ENCODE results near the gene ERN2.

The ERN2 gene

DNA sequence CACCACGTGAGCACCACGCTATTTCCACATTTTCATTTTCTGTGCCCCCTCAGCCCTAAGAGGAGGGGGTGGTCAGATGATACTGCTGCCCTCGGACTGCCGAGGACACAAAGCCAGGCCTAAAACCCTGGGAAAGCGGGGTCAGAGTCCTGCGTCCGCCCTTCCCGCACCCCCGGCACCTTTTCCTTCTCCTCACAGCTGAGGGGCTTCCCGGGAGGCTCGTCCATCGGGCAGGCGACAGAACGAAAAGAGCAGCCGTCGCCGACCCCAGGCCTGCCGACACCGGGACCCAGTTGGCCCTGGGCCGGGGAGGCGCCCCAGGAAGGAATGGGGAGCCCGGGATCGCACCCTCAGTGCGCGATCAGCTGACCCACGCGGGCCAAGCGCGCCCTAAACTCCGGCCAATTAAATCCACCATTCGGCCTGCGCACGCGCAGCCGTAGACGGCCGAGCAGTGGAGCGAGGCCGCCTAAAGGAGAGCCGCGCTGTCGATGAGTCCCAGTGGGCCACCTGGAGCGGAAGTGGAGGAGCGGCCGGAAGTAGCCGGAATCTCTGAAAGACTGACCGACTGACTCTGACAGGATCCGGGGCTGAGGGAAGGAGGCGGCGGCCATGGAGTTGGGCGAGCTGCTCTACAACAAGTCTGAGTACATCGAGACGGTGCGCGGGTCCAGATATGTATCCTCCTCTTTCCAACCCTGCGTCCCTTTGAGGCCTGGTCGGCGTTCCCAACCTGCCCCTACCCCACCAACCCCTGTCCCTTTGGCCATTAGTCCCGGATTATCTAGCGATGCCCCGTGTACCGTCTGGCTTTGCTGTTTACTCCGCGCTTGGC lies 71.9 kb downstream of the ERN2 start, which contains the start of the genes DCTN5 and PALB2:
DCTN5 (plus strand) TSS at position 536 of the 835 bp plus-strand sequence; CDS start at position 613, 77 bp downstream.
PALB2 (minus strand) TSS at position 380 of the 835 bp plus-strand sequence; CDS start at position 227, 153 bp downstream.
- peaks cover 17% of the 10 kb centered on the region for H3K79me1 ChIP-seq (replicated peaks; ENCODE audit: low read length, poor library complexity, severe bottlenecking)
- H3K36me3 ChIP-seq (ENCODE audit: control insufficient read depth in 1 of 2, insufficient read depth in 2 of 2, low read depth in 1 of 2, low read length in 2 of 2): peaks cover 20 to 48% of the 10 kb centered on the region in 2 experiments
- H3K4me2 ChIP-seq (ENCODE audit: low read length, poor library complexity, severe bottlenecking): peak within 1 kb of the TSS; percentile 80
- peak; percentile 96 for DNase-seq
- H3K9me3 ChIP-seq (ENCODE audit: control insufficient read depth, low read length): no peaks in the 10 kb centered on the region
- H2BK120ac ChIP-seq (ENCODE audit: low read depth, low read length): no peak within 1 kb of the TSS
- H4K8ac ChIP-seq (ENCODE audit: low read length): peak within 1 kb of the TSS; percentile 92
- H3K23ac ChIP-seq (ENCODE audit: low read length in 2 of 2): peak within 1 kb of the TSS in 1 of 2 experiments; percentile 10
- no peaks in the 10 kb centered on the region for H3K27me3 ChIP-seq (ENCODE audit: control insufficient read depth in 1 of 2, insufficient read depth in 1 of 2, low read length in 2 of 2)
- H2BK12ac ChIP-seq (ENCODE audit: low read length in 2 of 2): peak within 1 kb of the TSS in 1 of 2 experiments; percentile 10
- no peak within 1 kb of the TSS for H2BK15ac ChIP-seq (ENCODE audit: low read depth, poor library complexity, severe bottlenecking)
- H3K18ac ChIP-seq (ENCODE audit: low read depth in 1 of 2, low read length in 2 of 2): peak within 1 kb of the TSS; percentile 93 to 98
- H3K27ac ChIP-seq (ENCODE audit: low read length, poor library complexity, severe bottlenecking): peak within 1 kb of the TSS; percentile 57
- peaks cover 14% of the 10 kb centered on the region for H3K4me1 ChIP-seq (ENCODE audit: control insufficient read depth, insufficient read depth, low read depth, low read length)
- peak within 1 kb of the TSS; percentile 68 for H2AK5ac ChIP-seq (ENCODE audit: low read length, severe bottlenecking)
- H3K4me3 ChIP-seq (ENCODE audit: insufficient read depth in 1 of 2, low read depth in 1 of 2, low read length in 2 of 2): peak within 1 kb of the TSS; percentile 96 to 99
- WGBS: under 1% methylated on average over 58 of the region's 64 CpGs
- H2BK5ac ChIP-seq (ENCODE audit: low read depth, low read length, poor library complexity, severe bottlenecking): peak within 1 kb of the TSS; percentile 84
- peak within 1 kb of the TSS; percentile 43 for H2AFZ ChIP-seq (ENCODE audit: low read depth, low read length)
- H4K91ac ChIP-seq (ENCODE audit: low read length): peak within 1 kb of the TSS; percentile 85
- peak within 1 kb of the TSS; percentile 79 to 97 for H3K4ac ChIP-seq (ENCODE audit: low read depth in 1 of 2, low read length in 2 of 2)
- H3K14ac ChIP-seq (ENCODE audit: low read length in 2 of 2): peak within 1 kb of the TSS; percentile 76 to 98
- H3K9ac ChIP-seq (ENCODE audit: low read length): peak within 1 kb of the TSS; percentile 97

DNA sequence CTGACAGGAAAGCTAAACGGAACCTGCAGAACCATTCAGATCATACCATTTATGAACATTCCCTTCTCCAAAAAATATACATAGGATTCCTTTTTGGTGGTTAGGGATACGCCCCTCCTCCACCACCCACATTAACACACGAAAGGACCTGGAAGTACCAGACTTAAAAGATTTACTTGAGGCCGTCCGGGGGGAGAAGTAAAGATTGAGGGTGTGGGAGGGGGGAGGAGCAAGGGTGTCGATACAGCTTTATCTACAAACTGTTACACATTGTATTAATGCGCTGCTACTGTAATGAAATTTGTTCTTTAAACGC lies 72.4 kb downstream of the ERN2 start:
- Histone ChIP-seq H3K14ac (ENCODE audit: low read length in 2 of 2) (peak overlapping the region in 1 of 2 experiments; percentile 11), H3K27ac (ENCODE audit: low read length, poor library complexity, severe bottlenecking) (peak overlapping the region; percentile 31), H3K4ac (ENCODE audit: low read depth in 1 of 2, low read length in 2 of 2) (peak overlapping the region; percentile 79 to 97), H3K4me3 (ENCODE audit: insufficient read depth in 1 of 2, low read depth in 1 of 2, low read length in 2 of 2) (peak overlapping the region; percentile 79 to 96), H3K9me3 (ENCODE audit: control insufficient read depth, low read length) (no peaks in the 10 kb centered on the region), H3K27me3 (ENCODE audit: control insufficient read depth in 1 of 2, insufficient read depth in 1 of 2, low read length in 2 of 2) (no peaks in the 10 kb centered on the region), H4K91ac (ENCODE audit: low read length) (peak overlapping the region; percentile 52), H2AFZ (ENCODE audit: low read depth, low read length) (peak overlapping the region; percentile 43), H2BK5ac (ENCODE audit: low read depth, low read length, poor library complexity, severe bottlenecking) (no peak overlapping the region), H3K79me1 (replicated peaks; ENCODE audit: low read length, poor library complexity, severe bottlenecking) (peaks cover 17% of the 10 kb centered on the region), H2AK5ac (ENCODE audit: low read length, severe bottlenecking) (no peak overlapping the region), H3K9ac (ENCODE audit: low read length) (peak overlapping the region; percentile 97), H3K4me2 (ENCODE audit: low read length, poor library complexity, severe bottlenecking) (peak overlapping the region; percentile 80), H2BK12ac (ENCODE audit: low read length in 2 of 2) (no peak overlapping the region), H4K8ac (ENCODE audit: low read length) (peak overlapping the region; percentile 52), H2BK15ac (ENCODE audit: low read depth, poor library complexity, severe bottlenecking) (no peak overlapping the region), H3K36me3 (ENCODE audit: control insufficient read depth in 1 of 2, insufficient read depth in 2 of 2, low read depth in 1 of 2, low read length in 2 of 2) (peaks cover 20 to 48% of the 10 kb centered on the region in 2 experiments), H2BK120ac (ENCODE audit: low read depth, low read length) (no peak overlapping the region), H3K4me1 (ENCODE audit: control insufficient read depth, insufficient read depth, low read depth, low read length) (peaks cover 14% of the 10 kb centered on the region), H3K18ac (ENCODE audit: low read depth in 1 of 2, low read length in 2 of 2) (peak overlapping the region; percentile 58 to 93), H3K23ac (ENCODE audit: low read length in 2 of 2) (no peak overlapping the region)
- 17% methylated on average over 1 of the region's 8 CpGs for WGBS
- no peak for DNase-seq
